Calu3 (cell line): ENCODE measurements around the gene TEAD1. TPM values are rescaled to one million over a fixed set of nuclear protein-coding genes. Genes with fewer than 3 reads are reported as not detected.

Experiments used
- BruUV-seq: library from RNA; stranded (reverse); fragments of 400-500 nt; replicated peaks from 2 replicates; lab custom pipeline; 2021; lab: Mats Ljungman, UMichigan
- CTCF ChIA-PET: fragments of 300-600 bp; sonication (Branson Sonifier 250); formaldehyde crosslinking; loops from one replicate; lab custom pipeline; 2022; ENCODE audit warnings: antibody characterized with exemption; lab: Charles Lee
- DNase-seq: peaks from one replicate; pipeline ENCODE4 v3.0.0; 2022
- H3K27ac Mint-ChIP-seq: one replicate; pipeline ENCODE4 v1.8.0; 2022; ENCODE audit warnings: mixed read lengths; ENCODE audit not compliant: unreplicated experiment
- H3K27me3 Mint-ChIP-seq: one replicate; pipeline ENCODE4 v1.8.0; 2022; ENCODE audit warnings: mixed read lengths; ENCODE audit not compliant: unreplicated experiment
- H3K36me3 Mint-ChIP-seq: one replicate; pipeline ENCODE4 v1.8.0; 2022; ENCODE audit warnings: mild to moderate bottlenecking, moderate library complexity, mixed read lengths; ENCODE audit not compliant: insufficient read depth, unreplicated experiment
- H3K4me1 Mint-ChIP-seq: one replicate; pipeline ENCODE4 v1.8.0; 2022; ENCODE audit warnings: mild to moderate bottlenecking, low read depth, mixed read lengths; ENCODE audit not compliant: unreplicated experiment
- H3K4me3 Mint-ChIP-seq: one replicate; pipeline ENCODE4 v1.8.0; 2022; ENCODE audit warnings: mild to moderate bottlenecking, low read depth, moderate library complexity, mixed read lengths; ENCODE audit not compliant: unreplicated experiment
- H3K9me3 Mint-ChIP-seq: one replicate; pipeline ENCODE4 v1.8.0; 2022; ENCODE audit warnings: low read depth, mixed read lengths; ENCODE audit not compliant: unreplicated experiment
- intact Hi-C: fragments of 100-400 bp; cut with micrococcal nuclease; formaldehyde crosslinking; loops from one replicate; pipeline ENCODE4 v1.10.0; 2022; ENCODE audit not compliant: unreplicated experiment
- total RNA-seq: library from RNA; stranded (reverse); gene quantifications from 2 replicates; pipeline ENCODE4 v1.2.3, GENCODE V29; 2022
- TF ChIP-seq, protein P1 (sequence below): fragments of 200-600 bp; IDR thresholded peaks from one replicate; pipeline ENCODE4 v1.8.0; 2022; ENCODE audit warnings: antibody characterized with exemption; ENCODE audit not compliant: unreplicated experiment

TEAD1 gene
- total RNA-seq, 1 experiment from 2014 or later: 104 TPM

DNA sequence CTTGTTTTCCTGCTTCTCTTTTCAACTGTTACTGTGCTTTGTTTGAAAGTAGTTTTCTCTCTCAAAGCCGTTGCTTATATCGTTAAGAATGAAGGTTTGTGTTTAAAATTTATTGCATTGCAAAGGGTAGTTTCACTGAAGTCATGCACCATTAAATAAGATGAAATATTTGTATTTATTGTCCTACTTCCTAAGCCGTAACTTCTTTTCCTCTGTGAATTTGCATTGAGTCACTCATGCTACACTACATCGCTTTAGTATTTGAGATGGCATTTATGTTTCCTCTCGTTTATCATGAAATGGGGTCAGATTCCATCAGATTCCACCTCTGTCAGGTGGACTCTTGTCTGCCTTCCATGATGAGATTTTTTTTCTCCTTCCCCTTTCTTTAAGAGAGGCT, 269.1 kb downstream of the TEAD1 start:
- no peak overlapping the region for H3K4me3 Mint-ChIP-seq
- no peaks in the 10 kb centered on the region for H3K27me3 Mint-ChIP-seq
- CTCF ChIA-PET: no interaction called here
- no peak for DNase-seq
- intact Hi-C loops: loop anchor here (10.0 kb wide), 1 partner anchor 609 kb away; no protein-coding TSS in a partner anchor
- no peak overlapping the region for H3K27ac Mint-ChIP-seq
- TF ChIP-seq, protein P1, sequence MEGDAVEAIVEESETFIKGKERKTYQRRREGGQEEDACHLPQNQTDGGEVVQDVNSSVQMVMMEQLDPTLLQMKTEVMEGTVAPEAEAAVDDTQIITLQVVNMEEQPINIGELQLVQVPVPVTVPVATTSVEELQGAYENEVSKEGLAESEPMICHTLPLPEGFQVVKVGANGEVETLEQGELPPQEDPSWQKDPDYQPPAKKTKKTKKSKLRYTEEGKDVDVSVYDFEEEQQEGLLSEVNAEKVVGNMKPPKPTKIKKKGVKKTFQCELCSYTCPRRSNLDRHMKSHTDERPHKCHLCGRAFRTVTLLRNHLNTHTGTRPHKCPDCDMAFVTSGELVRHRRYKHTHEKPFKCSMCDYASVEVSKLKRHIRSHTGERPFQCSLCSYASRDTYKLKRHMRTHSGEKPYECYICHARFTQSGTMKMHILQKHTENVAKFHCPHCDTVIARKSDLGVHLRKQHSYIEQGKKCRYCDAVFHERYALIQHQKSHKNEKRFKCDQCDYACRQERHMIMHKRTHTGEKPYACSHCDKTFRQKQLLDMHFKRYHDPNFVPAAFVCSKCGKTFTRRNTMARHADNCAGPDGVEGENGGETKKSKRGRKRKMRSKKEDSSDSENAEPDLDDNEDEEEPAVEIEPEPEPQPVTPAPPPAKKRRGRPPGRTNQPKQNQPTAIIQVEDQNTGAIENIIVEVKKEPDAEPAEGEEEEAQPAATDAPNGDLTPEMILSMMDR: no peak
- peaks cover 7% of the 10 kb centered on the region for H3K36me3 Mint-ChIP-seq
- no peaks in the 10 kb centered on the region for H3K9me3 Mint-ChIP-seq
- no TSS peak for BruUV-seq
- peaks cover under 1% of the 10 kb centered on the region for H3K4me1 Mint-ChIP-seq

DNA sequence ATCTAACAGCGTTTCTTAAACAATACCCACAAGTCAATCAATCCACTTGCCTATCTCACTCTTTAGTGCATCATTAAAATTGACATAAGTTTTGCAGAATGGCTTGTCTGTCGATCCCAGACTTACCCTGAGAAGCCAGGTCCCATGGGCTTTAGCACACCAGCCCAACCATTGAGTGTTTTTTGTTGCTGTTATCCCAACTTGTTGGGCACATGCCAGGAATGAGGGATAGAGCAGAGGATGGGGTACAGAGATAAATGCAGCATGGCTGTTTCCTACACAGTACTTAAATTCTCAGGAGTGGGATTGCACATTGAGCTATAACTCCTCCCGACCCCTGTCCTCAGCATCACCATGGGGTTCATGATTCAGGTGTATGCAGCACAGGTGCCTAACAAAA, 270.7 kb downstream of the TEAD1 start:
- H3K27me3 Mint-ChIP-seq: no peaks in the 10 kb centered on the region
- H3K4me3 Mint-ChIP-seq: no peak overlapping the region
- intact Hi-C loops: loop anchor here (10.0 kb wide), 1 partner anchor 610 kb away; no protein-coding TSS in a partner anchor
- H3K36me3 Mint-ChIP-seq: peaks cover 13% of the 10 kb centered on the region
- DNase-seq: no peak
- TF ChIP-seq, protein P1: no peak
- CTCF ChIA-PET: no interaction called here
- no peaks in the 10 kb centered on the region for H3K9me3 Mint-ChIP-seq
- no peak overlapping the region for H3K27ac Mint-ChIP-seq
- BruUV-seq: no TSS peak
- H3K4me1 Mint-ChIP-seq: peaks cover 16% of the 10 kb centered on the region

DNA sequence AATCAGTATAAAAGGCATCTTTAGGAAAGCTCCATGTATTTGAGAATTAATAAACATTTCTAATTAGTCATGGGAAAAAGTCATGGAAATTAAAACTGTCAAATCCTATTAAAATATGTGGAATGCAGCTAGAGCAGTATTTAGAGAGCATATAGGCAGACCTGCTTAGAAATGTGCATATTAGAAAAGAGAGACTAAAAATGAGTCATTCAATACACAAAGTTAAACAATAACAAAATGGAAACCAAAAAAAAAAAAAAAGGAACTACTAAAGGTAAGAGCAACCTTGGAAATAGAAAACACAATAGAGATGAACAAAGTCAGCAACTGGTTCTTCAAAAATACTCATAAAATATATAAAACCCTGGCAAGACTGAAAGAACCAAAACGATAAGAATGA, 275.2 kb downstream of the TEAD1 start:
- no TSS peak for BruUV-seq
- no peak for DNase-seq
- Mint-ChIP-seq H3K27me3 (no peaks in the 10 kb centered on the region), H3K27ac (peak overlapping the region; percentile 72), H3K4me1 (peaks cover 28% of the 10 kb centered on the region), H3K4me3 (no peak overlapping the region), H3K9me3 (peaks cover 11% of the 10 kb centered on the region), H3K36me3 (peaks cover 15% of the 10 kb centered on the region)
- TF ChIP-seq, protein P1: no peak
- CTCF ChIA-PET: interaction anchor here (0.7 kb wide), 1 partner anchor 305 kb away, joined by 4 read pairs; no protein-coding TSS in a partner anchor
- intact Hi-C loops: loop anchor here (10.0 kb wide), 1 partner anchor 615 kb away; no protein-coding TSS in a partner anchor

DNA sequence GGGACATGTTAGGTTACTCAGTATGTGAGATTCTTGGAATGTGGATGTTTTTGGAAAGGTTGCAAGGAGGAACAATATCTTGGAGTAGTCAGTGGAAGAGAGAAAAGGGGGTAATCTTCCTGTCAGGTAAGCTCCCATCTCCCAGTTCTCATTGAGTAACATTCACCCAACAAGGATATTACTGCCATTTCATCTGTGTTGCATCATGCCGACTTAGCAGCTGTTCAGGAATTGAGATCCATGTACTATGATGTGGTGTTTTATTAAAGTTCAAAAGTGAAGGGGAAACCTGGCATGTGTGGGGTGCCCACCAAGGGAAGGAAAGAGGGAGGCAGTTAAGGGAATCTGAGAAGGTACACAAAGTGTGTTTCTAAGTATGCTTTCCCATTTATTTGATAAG, 276.4 kb downstream of the TEAD1 start:
- Mint-ChIP-seq H3K27ac (peak overlapping the region; percentile 97), H3K4me1 (peaks cover 28% of the 10 kb centered on the region), H3K36me3 (peaks cover 15% of the 10 kb centered on the region), H3K4me3 (no peak overlapping the region), H3K27me3 (no peaks in the 10 kb centered on the region), H3K9me3 (peaks cover 11% of the 10 kb centered on the region)
- TF ChIP-seq, protein P1: no peak
- CTCF ChIA-PET: no interaction called here
- intact Hi-C loops: no loop called here
- DNase-seq: no peak
- BruUV-seq: no TSS peak
